NB4 (cell line): Measurements from ENCODE around the gene EIF2S3.

Source experiments
- MYC ChIP-seq: IDR thresholded peaks from 2 replicates; pipeline ENCODE4 v1.6.1; 2011; ENCODE audit warnings: low read depth, low read length
- POLR2A ChIP-seq: IDR thresholded peaks from 2 replicates; pipeline ENCODE4 v1.6.1; 2011; ENCODE audit warnings: mild to moderate bottlenecking; ENCODE audit not compliant: insufficient read length; ENCODE audit errors: extremely low read depth
- TF ChIP-seq, protein P1 (sequence below): IDR thresholded peaks from 2 replicates; pipeline ENCODE4 v1.6.1; 2011; ENCODE audit warnings: low read depth, low read length
- TF ChIP-seq, protein P2 (sequence below): IDR thresholded peaks from one replicate; pipeline ENCODE4 v1.5.1; 2012; ENCODE audit warnings: low read depth, low read length

GRCh38 chrX:24113181-24113580 is 58.4 kb downstream of the EIF2S3 start:
- TF ChIP-seq, protein P1, sequence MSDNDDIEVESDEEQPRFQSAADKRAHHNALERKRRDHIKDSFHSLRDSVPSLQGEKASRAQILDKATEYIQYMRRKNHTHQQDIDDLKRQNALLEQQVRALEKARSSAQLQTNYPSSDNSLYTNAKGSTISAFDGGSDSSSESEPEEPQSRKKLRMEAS, result no peak
- TF ChIP-seq, protein P2, sequence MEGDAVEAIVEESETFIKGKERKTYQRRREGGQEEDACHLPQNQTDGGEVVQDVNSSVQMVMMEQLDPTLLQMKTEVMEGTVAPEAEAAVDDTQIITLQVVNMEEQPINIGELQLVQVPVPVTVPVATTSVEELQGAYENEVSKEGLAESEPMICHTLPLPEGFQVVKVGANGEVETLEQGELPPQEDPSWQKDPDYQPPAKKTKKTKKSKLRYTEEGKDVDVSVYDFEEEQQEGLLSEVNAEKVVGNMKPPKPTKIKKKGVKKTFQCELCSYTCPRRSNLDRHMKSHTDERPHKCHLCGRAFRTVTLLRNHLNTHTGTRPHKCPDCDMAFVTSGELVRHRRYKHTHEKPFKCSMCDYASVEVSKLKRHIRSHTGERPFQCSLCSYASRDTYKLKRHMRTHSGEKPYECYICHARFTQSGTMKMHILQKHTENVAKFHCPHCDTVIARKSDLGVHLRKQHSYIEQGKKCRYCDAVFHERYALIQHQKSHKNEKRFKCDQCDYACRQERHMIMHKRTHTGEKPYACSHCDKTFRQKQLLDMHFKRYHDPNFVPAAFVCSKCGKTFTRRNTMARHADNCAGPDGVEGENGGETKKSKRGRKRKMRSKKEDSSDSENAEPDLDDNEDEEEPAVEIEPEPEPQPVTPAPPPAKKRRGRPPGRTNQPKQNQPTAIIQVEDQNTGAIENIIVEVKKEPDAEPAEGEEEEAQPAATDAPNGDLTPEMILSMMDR, result no peak
- TF ChIP-seq POLR2A (no peak), MYC (no peak)
